GM12801 (cell line): Measurements from ENCODE around the gene ATRNL1.

Experiments used
- CTCF ChIP-seq: IDR thresholded peaks from one replicate; pipeline ENCODE4 v1.5.1; 2011; ENCODE audit warnings: control low read depth; ENCODE audit not compliant: insufficient read length; ENCODE audit errors: extremely low read depth

ATRNL1 gene

GRCh38 chr10:115772606-115773005 is 679.4 kb downstream of the ATRNL1 start:
- no peak for TF ChIP-seq CTCF

- TF ChIP-seq CTCF, result no peak
Measured at GRCh38 chr10:115773832-115774231, 680.7 kb downstream of the ATRNL1 start.

DNA sequence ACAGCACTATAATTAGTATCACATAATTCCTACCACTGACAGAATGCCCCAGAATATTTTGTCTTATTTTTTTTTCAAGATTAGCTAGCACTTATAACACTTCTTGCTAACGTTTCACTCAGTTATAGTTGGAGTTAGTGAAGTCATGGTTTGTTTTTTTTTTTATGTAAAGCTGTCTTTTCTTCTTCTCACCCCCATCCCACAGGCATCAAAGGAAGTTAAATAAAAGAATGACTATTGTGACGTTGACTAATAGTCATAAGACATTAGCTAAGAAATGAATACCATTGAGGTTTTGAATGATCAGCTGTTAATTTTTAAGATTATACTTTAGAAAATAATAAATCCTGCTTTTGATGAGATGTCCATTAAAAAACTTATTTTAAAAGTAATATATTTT is 681.6 kb downstream of the ATRNL1 start:
- TF ChIP-seq CTCF, result no peak

GRCh38 chr10:115777646-115778045 is 684.5 kb downstream of the ATRNL1 start:
- no peak for TF ChIP-seq CTCF

DNA sequence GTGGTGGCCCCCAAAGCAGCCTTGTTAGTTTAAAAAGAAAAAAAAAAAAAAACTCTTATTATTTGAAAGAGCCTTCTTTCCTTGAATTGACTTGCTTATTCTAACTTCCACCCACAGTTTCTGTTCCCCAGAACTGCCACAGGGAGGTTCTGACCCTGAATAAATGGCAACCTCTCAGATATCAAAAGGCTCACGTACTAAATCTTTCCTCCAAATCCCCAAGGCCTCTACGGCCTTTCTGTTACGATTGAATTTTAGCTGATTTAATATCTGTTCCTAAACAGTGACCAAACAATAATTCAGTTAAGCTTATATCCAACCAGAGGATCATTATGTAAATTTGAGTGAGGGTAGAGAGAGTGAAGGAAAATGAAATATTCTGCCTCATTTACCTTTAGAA is 697.1 kb downstream of the ATRNL1 start:
- no peak for TF ChIP-seq CTCF

- no peak for TF ChIP-seq CTCF
Measured at GRCh38 chr10:115795964-115796363, 702.8 kb downstream of the ATRNL1 start.

DNA sequence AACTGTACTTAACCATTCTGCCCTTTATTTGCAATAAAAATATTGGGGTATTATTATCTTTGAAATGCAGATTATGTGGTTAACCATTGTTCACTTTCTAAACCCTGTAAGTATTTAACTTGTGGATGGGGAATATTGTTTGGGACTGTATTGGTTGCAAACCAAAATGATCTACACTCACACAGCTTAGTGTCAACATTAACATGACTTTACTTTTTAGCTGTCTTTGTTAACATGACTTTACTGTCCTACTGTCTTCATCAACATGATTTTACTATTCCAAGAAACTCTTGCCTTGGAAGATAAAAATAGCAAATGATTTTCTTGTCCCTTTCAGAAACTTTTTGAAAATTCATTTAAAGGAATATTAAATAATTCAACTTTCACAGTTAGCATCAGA is 708.3 kb downstream of the ATRNL1 start:
- TF ChIP-seq CTCF, result no peak

GRCh38 chr10:115801992-115802391 is 708.8 kb downstream of the ATRNL1 start:
- TF ChIP-seq CTCF, result no peak
